Measurements from ENCODE around the gene TPGS2. TPM values are rescaled to one million over a fixed set of nuclear protein-coding genes. Genes with fewer than 3 reads are reported as not detected.

The TPGS2 gene
- polyA plus RNA-seq, 1 of the 3 experiments (the other 2 are of a cell fraction) = 235 TPM

GRCh38 chr18:36833120-36833519, 4.3 kb upstream of the TPGS2 start:
- POLR2A ChIA-PET = interaction anchor here (0.7 kb wide), 1 partner anchor 85 kb away, joined by 5 read pairs; no protein-coding TSS in a partner anchor
- no peaks in the 10 kb centered on the region for H3K27me3 ChIP-seq (ENCODE audit: insufficient read depth)
- H3K4me2 ChIP-seq = no peak overlapping the region
- WGBS (ENCODE audit: low lambda C conversion rate) = 92% methylated on average over 2 of the region's 2 CpGs
- no peaks in the 10 kb centered on the region for H3K9me3 ChIP-seq
- no peak for DNase-seq
- TF ChIP-seq FOXM1 (IDR thresholded peaks at IDR 0.05; ENCODE audit: low read depth) (no peak), NRF1 (IDR thresholded peaks at IDR 0.05; ENCODE audit: low read depth, low read length) (no peak), MEF2A (IDR thresholded peaks at IDR 0.05; ENCODE audit: borderline replicate concordance, low read depth) (no peak), EP300 (IDR thresholded peaks at IDR 0.05; ENCODE audit: borderline replicate concordance in 1 of 2, low read depth in 1 of 2, low read length in 1 of 2) (no peak), RFX5 (IDR thresholded peaks at IDR 0.05; ENCODE audit: low read length) (no peak)
- H3K9me2 ChIP-seq = no peaks in the 10 kb centered on the region
- no peaks in the 10 kb centered on the region for H4K20me1 ChIP-seq (ENCODE audit: insufficient read depth)
- H3K36me3 ChIP-seq (replicated peaks in 1 of 2; ENCODE audit: control insufficient read depth in 1 of 2, insufficient read depth in 2 of 2, low read length in 1 of 2) = peaks cover 11% of the 10 kb centered on the region in 2 experiments
- H3K27ac ChIP-seq (ENCODE audit: low read depth in 2 of 2, low read length in 1 of 2) = no peak overlapping the region
- peaks cover 24% of the 10 kb centered on the region for H3K79me2 ChIP-seq (ENCODE audit: insufficient read depth)
- H3K9ac ChIP-seq = no peak overlapping the region
- H3K4me3 ChIP-seq (ENCODE audit: low read depth in 2 of 2, low read length in 1 of 2) = no peak overlapping the region
- H3F3A ChIP-seq (replicated peaks; ENCODE audit: insufficient read depth) = peaks cover 3% of the 10 kb centered on the region
- H3K4me1 ChIP-seq (ENCODE audit: control insufficient read depth in 1 of 2, insufficient read depth in 2 of 2, low read depth in 1 of 2, low read length in 1 of 2) = peaks cover 0 to 7% of the 10 kb centered on the region in 2 experiments; a peak in 2 of 4 replicates
- no peak overlapping the region for H2AFZ ChIP-seq (ENCODE audit: low read depth)
- CTCF ChIA-PET = no interaction called here

- Histone ChIP-seq H3K4me3 (ENCODE audit: low read depth in 2 of 2, low read length in 1 of 2) (no peak overlapping the region), H3K9ac (no peak overlapping the region), H3K9me3 (no peaks in the 10 kb centered on the region), H3F3A (replicated peaks; ENCODE audit: insufficient read depth) (peaks cover 3% of the 10 kb centered on the region), H3K27ac (ENCODE audit: low read depth in 2 of 2, low read length in 1 of 2) (no peak overlapping the region), H3K79me2 (ENCODE audit: insufficient read depth) (peaks cover 44% of the 10 kb centered on the region), H3K27me3 (ENCODE audit: insufficient read depth) (no peaks in the 10 kb centered on the region), H3K36me3 (replicated peaks in 1 of 2; ENCODE audit: control insufficient read depth in 1 of 2, insufficient read depth in 2 of 2, low read length in 1 of 2) (peaks cover under 1 to 5% of the 10 kb centered on the region in 2 experiments), H3K4me2 (peak overlapping the region; percentile 9), H2AFZ (ENCODE audit: low read depth) (no peak overlapping the region), H4K20me1 (ENCODE audit: insufficient read depth) (no peaks in the 10 kb centered on the region), H3K4me1 (ENCODE audit: control insufficient read depth in 1 of 2, insufficient read depth in 2 of 2, low read depth in 1 of 2, low read length in 1 of 2) (peaks cover 7 to 9% of the 10 kb centered on the region in 2 experiments; a peak in 3 of 4 replicates), H3K9me2 (no peaks in the 10 kb centered on the region)
- CTCF ChIA-PET = no interaction called here
- POLR2A ChIA-PET = no interaction called here
- DNase-seq = no peak
- WGBS (ENCODE audit: low lambda C conversion rate) = 13% methylated on average over 1 of the region's 1 CpG
- TF ChIP-seq TEAD4 (IDR thresholded peaks at IDR 0.05; ENCODE audit: borderline replicate concordance, insufficient read depth) = no peak
- TF ChIP-seq NFIC (IDR thresholded peaks at IDR 0.05; ENCODE audit: borderline replicate concordance) = no peak
- TF ChIP-seq NRF1 (IDR thresholded peaks at IDR 0.05; ENCODE audit: low read depth, low read length) = no peak
- TF ChIP-seq FOXJ3 (CRISPR knock-in tag; IDR thresholded peaks at IDR 0.05) = no peak
- no peak for TF ChIP-seq IRF3 (IDR thresholded peaks at IDR 0.05; ENCODE audit: low read depth, low read length)
- no peak for TF ChIP-seq USF1 (IDR thresholded peaks at IDR 0.05; ENCODE audit: borderline replicate concordance, low read depth)
- TF ChIP-seq POLR2AphosphoS5 (IDR thresholded peaks at IDR 0.05; ENCODE audit: low read depth, low read length) = no peak
- TF ChIP-seq PBX3 (IDR thresholded peaks at IDR 0.05) = no peak
- no peak for TF ChIP-seq SIN3A (IDR thresholded peaks at IDR 0.05; ENCODE audit: borderline replicate concordance, low read depth, low read length)
- TF ChIP-seq RFX5 (IDR thresholded peaks at IDR 0.05; ENCODE audit: low read length) = no peak
- no peak for TF ChIP-seq GABPA (IDR thresholded peaks at IDR 0.05; ENCODE audit: low read depth)
- TF ChIP-seq RAD21 (IDR thresholded peaks at IDR 0.05; ENCODE audit: low read length) = no peak
- TF ChIP-seq TAF1 (IDR thresholded peaks at IDR 0.05; ENCODE audit: borderline replicate concordance, low read depth, low read length) = no peak
- no peak for TF ChIP-seq SMC3 (IDR thresholded peaks at IDR 0.05; ENCODE audit: low read depth, low read length)
Measured at GRCh38 chr18:36831139-36831538, 2.3 kb upstream of the TPGS2 start.

Data from SK-N-SH (cell line).